A549 (cell line): ENCODE measurements around the gene ST6GALNAC1. TPM values are rescaled to one million over a fixed set of nuclear protein-coding genes. Genes with fewer than 3 reads are reported as not detected.

Experiments
- ATAC-seq, 2 experiments: fragments of 200-7000 bp in 1 of 2; fragments of >200 bp in 1 of 2; cut with Nextera tagmentation in 1 of 2; cut with Tn5 transposase in 1 of 2; 3 replicates each; pipeline versions ENCODE4 v1.8.0 to v1.9.1; 2018 to 2020; ENCODE audit warnings: mild to moderate bottlenecking in 1 of 2, moderate library complexity in 1 of 2
- CTCF ChIA-PET: fragments of 300-600 bp; sonication (Branson Sonifier 250); formaldehyde crosslinking; extraction: SDS; loops from one replicate; lab custom pipeline; 2021; ENCODE audit warnings: antibody characterized with exemption, inconsistent platforms; lab: Yijun Ruan, JAX
- POLR2A ChIA-PET: fragments of 350-600 bp; formaldehyde crosslinking; extraction: SDS; loops from one replicate; lab custom pipeline; 2021; ENCODE audit warnings: antibody characterized with exemption, inconsistent platforms; lab: Yijun Ruan, JAX
- DNase-seq, 2 experiments: peaks; one replicate each; pipeline versions ENCODE4 v3.0.0 to v3.0.0-alpha.2; 2011 to 2016; ENCODE audit warnings: low read depth in 1 of 2, low spot score in 1 of 2
- FAIRE-seq: peaks from 2 replicates; lab custom pipeline; 2011; peaks lifted over from hg19 to GRCh38; lab: Jason Lieb, UNC
- H3K27ac ChIP-seq, 2 experiments: fragments of >200 bp; sonication (Bioruptor Twin); formaldehyde crosslinking; 3 replicates each; pipeline ENCODE4 v1.5.1; 2016 to 2017
- H3K4me1 ChIP-seq: fragments of >200 bp; sonication (Bioruptor Twin); formaldehyde crosslinking; 3 replicates; pipeline ENCODE4 v1.6.1; 2016
- H3K4me2 ChIP-seq: fragments of >200 bp; sonication (Bioruptor Twin); formaldehyde crosslinking; 3 replicates; pipeline ENCODE4 v1.6.1; 2016
- H3K4me3 ChIP-seq: fragments of >200 bp; sonication (Bioruptor Twin); formaldehyde crosslinking; 3 replicates; pipeline ENCODE4 v1.5.1; 2016
- H3K9me3 ChIP-seq: fragments of >200 bp; sonication (Bioruptor Twin); formaldehyde crosslinking; 3 replicates; pipeline ENCODE4 v1.6.1; 2016
- CBX2 ChIP-seq: fragments of 200-600 bp; sonication (generic); IDR thresholded peaks from 2 replicates; pipeline ENCODE4 v1.6.1; 2016; ENCODE audit warnings: low read depth, mild to moderate bottlenecking, borderline replicate concordance
- CEBPB ChIP-seq, 2 experiments: fragments of >200 bp in 1 of 2; sonication (Bioruptor Twin) in 1 of 2; formaldehyde crosslinking in 1 of 2; IDR thresholded peaks; 2 replicates each; pipeline ENCODE4 v1.6.1; 2012 to 2016
- HDAC2 ChIP-seq: fragments of 200-600 bp; sonication (generic); IDR thresholded peaks from 2 replicates; pipeline ENCODE4 v1.6.1; 2016
- HES2 ChIP-seq: fragments of >200 bp; sonication (Bioruptor Twin); formaldehyde crosslinking; IDR thresholded peaks from 2 replicates; pipeline ENCODE4 v1.6.1; 2016
- HEYL ChIP-seq: fragments of 250-450 bp; sonication (Bioruptor Pico); IDR thresholded peaks from 2 replicates; pipeline ENCODE4 v1.8.0; 2021; ENCODE audit warnings: mild to moderate bottlenecking, moderate library complexity
- KDM1A ChIP-seq: fragments of 200-600 bp; sonication (generic); IDR thresholded peaks from 2 replicates; pipeline ENCODE4 v1.6.1; 2016; ENCODE audit warnings: low read depth, mild to moderate bottlenecking
- KDM5A ChIP-seq: fragments of 200-600 bp; sonication (generic); IDR thresholded peaks from 2 replicates; pipeline ENCODE4 v1.6.1; 2016; ENCODE audit warnings: antibody characterized with exemption, mild to moderate bottlenecking
- MAFK ChIP-seq: fragments of 450-650 bp; IDR thresholded peaks from 2 replicates; pipeline ENCODE4 v1.6.1; 2014; ENCODE audit not compliant: partially characterized antibody
- MYC ChIP-seq: IDR thresholded peaks from 2 replicates; pipeline ENCODE4 v1.6.1; 2012; ENCODE audit warnings: mild to moderate bottlenecking, inconsistent platforms, low read length, improper control_type of control experiment, borderline replicate concordance
- NPAS2 ChIP-seq: fragments of 250-450 bp; sonication (Bioruptor Pico); IDR thresholded peaks from 2 replicates; pipeline ENCODE4 v1.8.0; 2022; ENCODE audit warnings: mild to moderate bottlenecking, moderate library complexity, borderline replicate concordance
- POLR2A ChIP-seq: IDR thresholded peaks from 2 replicates; pipeline ENCODE4 v1.6.1; 2012; ENCODE audit warnings: mild to moderate bottlenecking, low read length
- POLR2AphosphoS2 ChIP-seq: conservative IDR thresholded peaks from 2 replicates; pipeline ENCODE4 v1.6.1; 2012; ENCODE audit warnings: low read length, improper control_type of control experiment, inconsistent platforms
- RARB ChIP-seq: fragments of 250-450 bp; sonication (Bioruptor Pico); IDR thresholded peaks from 2 replicates; pipeline ENCODE4 v1.8.0; 2021; ENCODE audit warnings: mild to moderate bottlenecking, moderate library complexity
- RCOR1 ChIP-seq: fragments of 150-350 bp; IDR thresholded peaks from 2 replicates; pipeline ENCODE4 v1.6.1; 2014; ENCODE audit warnings: antibody characterized with exemption, low read length, low read depth
- RNF2 ChIP-seq: fragments of 200-600 bp; sonication (generic); IDR thresholded peaks from 2 replicates; pipeline ENCODE4 v1.6.1; 2016; ENCODE audit warnings: low read depth, mild to moderate bottlenecking, antibody characterized with exemption, moderate library complexity, borderline replicate concordance
- TFCP2L1 ChIP-seq: fragments of 250-450 bp; sonication (Bioruptor Pico); IDR thresholded peaks from 2 replicates; pipeline ENCODE4 v1.5.0; 2021; ENCODE audit warnings: mild to moderate bottlenecking
- TP53 ChIP-seq: fragments of 250-450 bp; sonication (Bioruptor Pico); IDR thresholded peaks from 2 replicates; pipeline ENCODE4 v1.5.0; 2021; ENCODE audit warnings: mild to moderate bottlenecking, moderate library complexity
- WGBS: methylation state at CpG from one replicate; pipeline ENCODE4 v1.1.6; 2017; ENCODE audit errors: missing lambda C conversion rate; 5-methylcytosine and 5-hydroxymethylcytosine counted together
- polyA plus RNA-seq, 4 experiments: library from polyadenylated mRNA; depleted of rRNA in 3 of 4; stranded (reverse); fragments of >200 nt; fragmentation: RNase III in 1 of 4; extraction: RNeasy Plus Mini Kit Qiagen cat#74134 plus additional on column Dnase treatment in 1 of 4; gene quantifications; 2 replicates in 3 of 4; 3 replicates in 1 of 4; pipeline ENCODE4 v1.2.3, GENCODE V29; 2011 to 2017
- TF ChIP-seq, protein P1 (sequence below): fragments of 150-350 bp; IDR thresholded peaks from 2 replicates; pipeline ENCODE4 v1.6.1; 2014; ENCODE audit warnings: low read depth, mild to moderate bottlenecking, low read length
- TF ChIP-seq, protein P2 (sequence below): fragments of 250-450 bp; sonication (Bioruptor Pico); IDR thresholded peaks from 2 replicates; pipeline ENCODE4 v1.5.0; 2021; ENCODE audit warnings: mild to moderate bottlenecking, moderate library complexity, borderline replicate concordance
- TF ChIP-seq, protein P3 (sequence below): IDR thresholded peaks from 2 replicates; pipeline ENCODE4 v1.6.1; 2012
- TF ChIP-seq, protein P4 (sequence below): fragments of >200 bp; sonication (Bioruptor Twin); formaldehyde crosslinking; IDR thresholded peaks from 3 replicates; pipeline ENCODE4 v1.5.1; 2016

ST6GALNAC1 gene
- polyA plus RNA-seq, 2 of the 4 experiments (the other 2 are of a cell fraction): 0.27 to 0.72 TPM

DNA sequence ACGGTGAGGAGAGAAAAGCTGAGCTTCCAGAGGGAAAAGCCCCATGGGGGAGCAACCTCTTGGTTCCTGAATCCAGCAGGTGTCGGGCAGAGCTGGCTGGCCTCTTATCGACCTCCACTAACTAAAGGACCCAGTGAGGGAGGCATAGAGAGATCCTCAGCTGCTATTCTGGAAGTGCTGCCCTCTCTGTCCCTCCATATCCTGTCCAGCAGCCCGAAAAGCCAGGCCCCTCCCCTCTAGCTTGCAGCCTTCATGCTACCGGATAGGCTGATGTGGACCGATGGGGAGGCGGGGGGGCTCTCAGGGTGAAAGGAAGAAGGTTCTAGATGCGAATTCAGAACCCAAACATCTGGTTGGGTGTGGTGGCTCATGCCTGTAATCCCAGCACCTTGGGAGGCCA, 42.3 kb upstream of the ST6GALNAC1 start (continued):
- TF ChIP-seq, protein P1, sequence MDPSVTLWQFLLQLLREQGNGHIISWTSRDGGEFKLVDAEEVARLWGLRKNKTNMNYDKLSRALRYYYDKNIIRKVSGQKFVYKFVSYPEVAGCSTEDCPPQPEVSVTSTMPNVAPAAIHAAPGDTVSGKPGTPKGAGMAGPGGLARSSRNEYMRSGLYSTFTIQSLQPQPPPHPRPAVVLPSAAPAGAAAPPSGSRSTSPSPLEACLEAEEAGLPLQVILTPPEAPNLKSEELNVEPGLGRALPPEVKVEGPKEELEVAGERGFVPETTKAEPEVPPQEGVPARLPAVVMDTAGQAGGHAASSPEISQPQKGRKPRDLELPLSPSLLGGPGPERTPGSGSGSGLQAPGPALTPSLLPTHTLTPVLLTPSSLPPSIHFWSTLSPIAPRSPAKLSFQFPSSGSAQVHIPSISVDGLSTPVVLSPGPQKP: no peak
- TF ChIP-seq CBX2: no peak
- TF ChIP-seq RARB (CRISPR knock-in tag): no peak
- no peak for TF ChIP-seq RNF2
- no peak for TF ChIP-seq KDM1A

DNA sequence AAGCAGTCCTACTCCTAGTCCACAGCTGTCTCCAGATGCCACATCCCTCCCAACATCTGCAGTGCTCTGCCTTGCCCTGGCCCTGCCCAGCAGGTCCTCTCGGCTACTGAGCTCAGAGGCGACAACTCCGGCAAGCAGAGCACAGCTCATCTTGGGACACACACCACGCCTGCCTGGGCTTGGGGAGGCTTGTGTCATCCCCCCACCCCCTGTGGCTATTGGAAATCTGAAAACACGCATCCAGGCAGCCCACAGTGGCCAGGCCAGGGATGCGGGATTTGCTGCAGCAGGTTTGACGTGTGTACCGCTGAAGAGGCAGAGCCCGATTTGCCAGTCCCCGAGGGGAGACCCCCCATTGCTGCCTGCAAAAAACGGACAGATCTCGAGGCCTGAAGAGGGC, 41.8 kb upstream of the ST6GALNAC1 start:
- no peak for DNase-seq
- 83% methylated on average over 11 of the region's 12 CpGs for WGBS

More for the DNA sequence above, 41.8 kb upstream of the ST6GALNAC1 start:
- Histone ChIP-seq H3K9me3 (no peaks in the 10 kb centered on the region), H3K4me1 (peaks cover 19% of the 10 kb centered on the region), H3K4me3 (no peak overlapping the region)
- ATAC-seq: no peak
- POLR2A ChIA-PET: interaction anchor here (1.8 kb wide), 1 partner anchor 14 kb away, joined by 5 read pairs; no protein-coding TSS in a partner anchor
- CTCF ChIA-PET: interaction anchor here (0.9 to 20.1 kb wide), 8 partner anchors 9 to 288 kb away, joined by 4 to 456 read pairs (median 74); partner anchors contain the start of genes JMJD6, METTL23 and MXRA7
- no peak for FAIRE-seq
- TF ChIP-seq HES2 (no peak), TP53 (CRISPR knock-in tag) (no peak), HEYL (CRISPR knock-in tag) (no peak), KDM1A (no peak), CEBPB (IDR thresholded peaks at IDR 0.05) (no peak), MYC (no peak), HDAC2 (no peak), TFCP2L1 (CRISPR knock-in tag) (no peak), KDM5A (no peak), CBX2 (no peak), MAFK (no peak), NPAS2 (CRISPR knock-in tag) (no peak), POLR2AphosphoS2 (no peak), RCOR1 (no peak), POLR2A (no peak)
- TF ChIP-seq, protein P2, sequence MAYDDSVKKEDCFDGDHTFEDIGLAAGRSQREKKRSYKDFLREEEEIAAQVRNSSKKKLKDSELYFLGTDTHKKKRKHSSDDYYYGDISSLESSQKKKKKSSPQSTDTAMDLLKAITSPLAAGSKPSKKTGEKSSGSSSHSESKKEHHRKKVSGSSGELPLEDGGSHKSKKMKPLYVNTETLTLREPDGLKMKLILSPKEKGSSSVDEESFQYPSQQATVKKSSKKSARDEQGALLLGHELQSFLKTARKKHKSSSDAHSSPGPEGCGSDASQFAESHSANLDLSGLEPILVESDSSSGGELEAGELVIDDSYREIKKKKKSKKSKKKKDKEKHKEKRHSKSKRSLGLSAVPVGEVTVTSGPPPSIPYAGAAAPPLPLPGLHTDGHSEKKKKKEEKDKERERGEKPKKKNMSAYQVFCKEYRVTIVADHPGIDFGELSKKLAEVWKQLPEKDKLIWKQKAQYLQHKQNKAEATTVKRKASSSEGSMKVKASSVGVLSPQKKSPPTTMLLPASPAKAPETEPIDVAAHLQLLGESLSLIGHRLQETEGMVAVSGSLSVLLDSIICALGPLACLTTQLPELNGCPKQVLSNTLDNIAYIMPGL (CRISPR knock-in tag): no peak
- TF ChIP-seq, protein P3, sequence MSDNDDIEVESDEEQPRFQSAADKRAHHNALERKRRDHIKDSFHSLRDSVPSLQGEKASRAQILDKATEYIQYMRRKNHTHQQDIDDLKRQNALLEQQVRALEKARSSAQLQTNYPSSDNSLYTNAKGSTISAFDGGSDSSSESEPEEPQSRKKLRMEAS: no peak
- TF ChIP-seq, protein P1: no peak
- TF ChIP-seq, protein P4, sequence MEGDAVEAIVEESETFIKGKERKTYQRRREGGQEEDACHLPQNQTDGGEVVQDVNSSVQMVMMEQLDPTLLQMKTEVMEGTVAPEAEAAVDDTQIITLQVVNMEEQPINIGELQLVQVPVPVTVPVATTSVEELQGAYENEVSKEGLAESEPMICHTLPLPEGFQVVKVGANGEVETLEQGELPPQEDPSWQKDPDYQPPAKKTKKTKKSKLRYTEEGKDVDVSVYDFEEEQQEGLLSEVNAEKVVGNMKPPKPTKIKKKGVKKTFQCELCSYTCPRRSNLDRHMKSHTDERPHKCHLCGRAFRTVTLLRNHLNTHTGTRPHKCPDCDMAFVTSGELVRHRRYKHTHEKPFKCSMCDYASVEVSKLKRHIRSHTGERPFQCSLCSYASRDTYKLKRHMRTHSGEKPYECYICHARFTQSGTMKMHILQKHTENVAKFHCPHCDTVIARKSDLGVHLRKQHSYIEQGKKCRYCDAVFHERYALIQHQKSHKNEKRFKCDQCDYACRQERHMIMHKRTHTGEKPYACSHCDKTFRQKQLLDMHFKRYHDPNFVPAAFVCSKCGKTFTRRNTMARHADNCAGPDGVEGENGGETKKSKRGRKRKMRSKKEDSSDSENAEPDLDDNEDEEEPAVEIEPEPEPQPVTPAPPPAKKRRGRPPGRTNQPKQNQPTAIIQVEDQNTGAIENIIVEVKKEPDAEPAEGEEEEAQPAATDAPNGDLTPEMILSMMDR: no peak
- TF ChIP-seq, all 56 proteins: peak for 0
- Histone ChIP-seq H3K27ac (no peak overlapping the region), H3K4me2 (no peak overlapping the region)
